ENCODE results near the gene GJB5.

GRCh38 chr1:34780528-34780927, 25.7 kb downstream of the GJB5 start:
- TF ChIP-seq CEBPB (IDR thresholded peaks at IDR 0.05; ENCODE audit: low read depth, low read length), result no peak
- TF ChIP-seq EP300 (IDR thresholded peaks at IDR 0.05; ENCODE audit: borderline replicate concordance in 1 of 2, low read depth in 2 of 2, low read length in 2 of 2), result no peak
- TF ChIP-seq CTCF (IDR thresholded peaks at IDR 0.05; ENCODE audit: control extremely low read depth in 1 of 3, insufficient read depth in 1 of 3, low read depth in 1 of 3, low read length in 3 of 3), result no peak
- no peak for TF ChIP-seq TAF1 (IDR thresholded peaks at IDR 0.05; ENCODE audit: low read depth, low read length)
- TF ChIP-seq CHD2 (IDR thresholded peaks at IDR 0.05; ENCODE audit: low read length), result no peak
- no peak for TF ChIP-seq SIN3A (conservative IDR thresholded peaks at IDR 0.05 in 1 of 2, IDR thresholded peaks at IDR 0.05 in 1 of 2; ENCODE audit: low read depth in 1 of 2, low read length in 2 of 2)
- TF ChIP-seq HDAC6 (IDR thresholded peaks at IDR 0.05; ENCODE audit: low read depth, low read length), result no peak
- no peak for TF ChIP-seq CREB1 (IDR thresholded peaks at IDR 0.05)
- TF ChIP-seq POLR2A (IDR thresholded peaks at IDR 0.05; ENCODE audit: control extremely low read depth in 1 of 2, low read depth in 2 of 2, low read length in 2 of 2), result no peak

Measured in H1 (cell line).